ENCODE measurements around the gene MICB.
"Not testable (repeated sequence)": the region's sequence is repeated elsewhere in the genome, so short reads cannot be mapped to it uniquely, and the experiment has no call there.

MICB gene

DNA sequence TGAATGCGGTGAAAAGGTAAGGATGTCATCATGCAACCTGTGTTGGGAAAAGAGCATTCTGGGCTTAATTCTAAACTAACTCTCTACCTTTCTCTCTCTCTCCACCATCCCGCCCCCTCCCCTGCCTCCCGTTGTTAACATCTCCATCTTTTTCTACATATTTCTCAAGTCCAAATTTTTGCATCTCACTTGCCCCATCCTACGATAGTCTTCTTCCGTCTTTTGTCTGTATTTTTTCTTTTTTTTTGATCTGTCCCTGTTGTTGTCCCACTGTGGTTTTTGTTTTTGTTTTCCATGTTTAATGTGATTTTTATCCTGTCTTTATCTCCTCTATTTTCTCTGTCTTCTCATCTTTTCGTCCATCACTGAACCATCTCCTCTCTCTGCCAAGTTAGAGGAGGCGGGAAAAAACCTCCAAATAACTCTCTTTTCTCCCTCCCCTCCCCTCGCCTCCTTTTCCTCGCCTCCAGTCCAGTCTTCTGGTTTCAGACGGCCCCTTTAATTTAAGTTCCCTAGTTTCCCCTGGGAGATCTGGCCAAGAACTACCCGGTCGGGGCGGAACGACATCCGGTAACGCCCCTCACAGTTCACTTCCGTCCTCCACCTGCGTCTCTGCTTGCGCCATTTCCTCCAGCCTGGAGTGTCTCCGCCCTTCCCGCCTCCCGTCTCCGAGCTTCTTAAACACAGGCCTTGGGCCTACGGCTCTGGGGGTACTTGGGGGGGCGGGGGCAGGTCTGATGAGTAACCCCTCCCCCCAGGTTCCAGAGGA, 49.2 kb downstream of the MICB start, which contains the start of gene NFKBIL1:
Gene NFKBIL1 (plus strand): TSS at position 651 of the 769 bp plus-strand sequence. CDS start 87 bp downstream, at position 738.
- TF ChIP-seq, protein P1, sequence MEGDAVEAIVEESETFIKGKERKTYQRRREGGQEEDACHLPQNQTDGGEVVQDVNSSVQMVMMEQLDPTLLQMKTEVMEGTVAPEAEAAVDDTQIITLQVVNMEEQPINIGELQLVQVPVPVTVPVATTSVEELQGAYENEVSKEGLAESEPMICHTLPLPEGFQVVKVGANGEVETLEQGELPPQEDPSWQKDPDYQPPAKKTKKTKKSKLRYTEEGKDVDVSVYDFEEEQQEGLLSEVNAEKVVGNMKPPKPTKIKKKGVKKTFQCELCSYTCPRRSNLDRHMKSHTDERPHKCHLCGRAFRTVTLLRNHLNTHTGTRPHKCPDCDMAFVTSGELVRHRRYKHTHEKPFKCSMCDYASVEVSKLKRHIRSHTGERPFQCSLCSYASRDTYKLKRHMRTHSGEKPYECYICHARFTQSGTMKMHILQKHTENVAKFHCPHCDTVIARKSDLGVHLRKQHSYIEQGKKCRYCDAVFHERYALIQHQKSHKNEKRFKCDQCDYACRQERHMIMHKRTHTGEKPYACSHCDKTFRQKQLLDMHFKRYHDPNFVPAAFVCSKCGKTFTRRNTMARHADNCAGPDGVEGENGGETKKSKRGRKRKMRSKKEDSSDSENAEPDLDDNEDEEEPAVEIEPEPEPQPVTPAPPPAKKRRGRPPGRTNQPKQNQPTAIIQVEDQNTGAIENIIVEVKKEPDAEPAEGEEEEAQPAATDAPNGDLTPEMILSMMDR (conservative IDR thresholded peaks at IDR 0.05; ENCODE audit: control insufficient read depth, insufficient read depth, low read depth, low read length): no peak
- DNase-seq (ENCODE audit: low read depth): peak; percentile 98
- peak within 1 kb of the TSS; percentile 41 for H3K4me3 ChIP-seq (ENCODE audit: control insufficient read depth, low read depth, low read length)

DNA sequence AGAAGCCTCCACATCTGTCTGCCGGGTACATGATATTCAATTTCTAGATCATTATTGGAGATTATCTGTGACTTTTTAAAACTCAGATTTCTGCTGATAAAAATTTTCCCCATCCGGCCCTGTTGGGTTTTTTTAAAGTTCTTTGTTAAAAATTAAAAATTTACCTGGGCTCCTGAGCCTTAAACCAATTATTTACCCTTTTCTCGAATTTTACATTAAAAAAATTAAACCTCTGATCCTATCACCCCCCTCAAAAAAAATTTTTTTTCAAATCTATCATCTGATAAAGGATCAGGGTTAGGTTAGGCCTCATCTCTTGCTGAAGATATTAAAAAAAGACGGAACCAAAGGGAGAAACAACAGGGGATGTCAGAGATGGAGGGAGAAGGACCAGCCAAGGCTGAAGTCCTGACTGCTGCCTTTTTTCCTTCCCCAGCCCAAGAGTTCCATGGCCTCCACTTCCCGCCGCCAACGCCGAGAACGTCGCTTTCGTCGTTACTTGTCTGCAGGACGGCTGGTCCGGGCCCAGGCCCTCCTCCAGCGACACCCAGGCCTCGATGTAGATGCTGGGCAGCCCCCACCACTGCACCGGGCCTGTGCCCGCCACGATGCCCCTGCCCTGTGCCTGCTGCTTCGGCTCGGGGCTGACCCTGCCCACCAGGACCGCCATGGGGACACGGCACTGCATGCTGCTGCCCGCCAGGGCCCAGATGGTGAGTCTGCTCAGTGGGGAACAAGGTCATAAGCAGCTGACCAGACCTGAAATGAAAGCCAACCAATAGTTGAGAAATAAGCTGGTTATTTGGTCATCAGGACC, 50.0 kb downstream of the MICB start:
- no peak for DNase-seq (ENCODE audit: low read depth)
- TF ChIP-seq, protein P1 (conservative IDR thresholded peaks at IDR 0.05; ENCODE audit: control insufficient read depth, insufficient read depth, low read depth, low read length): no peak
- peak overlapping the region; percentile 41 for H3K4me3 ChIP-seq (ENCODE audit: control insufficient read depth, low read depth, low read length)

DNA sequence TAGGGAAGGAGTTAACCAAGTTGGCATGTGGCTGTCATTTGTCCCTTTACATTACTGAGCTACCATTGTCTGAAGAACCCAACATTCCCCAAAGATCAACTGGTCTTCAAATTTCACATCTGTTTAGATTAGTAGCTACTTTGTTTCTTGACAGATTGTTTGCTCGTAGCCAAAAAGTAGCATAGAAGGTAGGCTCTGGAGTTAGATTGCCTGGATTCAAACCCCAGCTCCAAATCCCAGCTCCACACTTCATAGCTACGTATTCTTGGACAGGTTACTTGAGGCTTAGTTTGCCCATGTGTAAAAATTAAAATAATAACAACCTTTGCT, 50.6 kb downstream of the MICB start:
- DNase-seq (ENCODE audit: low read depth): no peak
- TF ChIP-seq, protein P1 (conservative IDR thresholded peaks at IDR 0.05; ENCODE audit: control insufficient read depth, insufficient read depth, low read depth, low read length): no peak
- peak overlapping the region; percentile 41 for H3K4me3 ChIP-seq (ENCODE audit: control insufficient read depth, low read depth, low read length)

- not testable (repeated sequence) for H3K4me3 ChIP-seq (ENCODE audit: control insufficient read depth, low read depth, low read length)
- peak; percentile 57 for DNase-seq (ENCODE audit: low read depth)
- TF ChIP-seq, protein P1 (conservative IDR thresholded peaks at IDR 0.05; ENCODE audit: control insufficient read depth, insufficient read depth, low read depth, low read length): peak; percentile 38
These were observed 53.4 kb downstream of the MICB start for GRCh38 chr6:31551371-31551770.

DNA sequence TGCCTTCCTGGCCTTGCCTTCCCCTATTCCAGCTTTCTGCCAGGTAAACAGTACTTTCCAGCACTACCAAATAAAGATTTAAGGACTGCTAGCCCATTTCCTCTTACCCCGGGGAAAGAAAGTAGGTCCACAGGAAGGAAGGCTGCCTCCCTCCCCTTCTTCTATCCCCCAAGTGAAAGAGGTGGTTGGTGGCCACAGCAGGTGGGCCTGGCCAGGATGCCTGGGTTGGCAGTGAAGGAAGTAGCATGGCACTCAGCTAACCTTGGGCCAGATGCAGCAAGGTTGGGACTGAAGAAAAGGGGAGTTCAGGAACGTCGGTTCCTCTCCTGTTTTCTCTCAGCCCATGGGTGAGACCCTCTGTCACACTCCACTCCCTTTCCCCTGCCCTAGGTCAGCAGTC, 58.4 kb downstream of the MICB start:
- DNase-seq (ENCODE audit: low read depth): no peak
- TF ChIP-seq, protein P1 (conservative IDR thresholded peaks at IDR 0.05; ENCODE audit: control insufficient read depth, insufficient read depth, low read depth, low read length): no peak
- no peak overlapping the region for H3K4me3 ChIP-seq (ENCODE audit: control insufficient read depth, low read depth, low read length)

GRCh38 chr6:31557443-31558317, 59.7 kb downstream of the MICB start:
- no peak for DNase-seq (ENCODE audit: low read depth)
- TF ChIP-seq, protein P1 (conservative IDR thresholded peaks at IDR 0.05; ENCODE audit: control insufficient read depth, insufficient read depth, low read depth, low read length): no peak
- no peak overlapping the region for H3K4me3 ChIP-seq (ENCODE audit: control insufficient read depth, low read depth, low read length)
